Neural cell (in vitro differentiated cells): ENCODE results near the gene ARMC2.

Experiments used
- CTCF ChIP-seq: fragments of 450-650 bp; IDR thresholded peaks from 2 replicates; pipeline ENCODE4 v1.5.1; 2014; ENCODE audit warnings: antibody characterized with exemption, mild to moderate bottlenecking, moderate library complexity; ENCODE audit not compliant: poor library complexity, severe bottlenecking
- EP300 ChIP-seq: fragments of 450-650 bp; conservative IDR thresholded peaks from 2 replicates; pipeline ENCODE4 v1.6.1; 2014; ENCODE audit warnings: antibody characterized with exemption, mild to moderate bottlenecking, moderate library complexity; ENCODE audit not compliant: poor library complexity, severe bottlenecking
- MXI1 ChIP-seq: fragments of 450-650 bp; conservative IDR thresholded peaks from 2 replicates; pipeline ENCODE4 v1.6.1; 2014; ENCODE audit warnings: antibody characterized with exemption, mild to moderate bottlenecking; ENCODE audit not compliant: poor library complexity, severe bottlenecking
- POLR2AphosphoS5 ChIP-seq: IDR thresholded peaks from 2 replicates; pipeline ENCODE4 v1.6.1; 2012
- RAD21 ChIP-seq: fragments of 450-650 bp; conservative IDR thresholded peaks from 2 replicates; pipeline ENCODE4 v1.6.1; 2014; ENCODE audit warnings: antibody characterized with exemption, mild to moderate bottlenecking, moderate library complexity
- REST ChIP-seq: IDR thresholded peaks from 2 replicates; pipeline ENCODE4 v1.6.1; 2012; ENCODE audit warnings: borderline replicate concordance
- TAF1 ChIP-seq: IDR thresholded peaks from 2 replicates; pipeline ENCODE4 v1.6.1; 2012; ENCODE audit warnings: low read depth

GRCh38 chr6:109009962-109010704 is 161.9 kb downstream of the ARMC2 start:
- no peak for TF ChIP-seq EP300
- TF ChIP-seq CTCF = no peak
- no peak for TF ChIP-seq REST
- TF ChIP-seq TAF1 = no peak
- TF ChIP-seq RAD21 = no peak
- no peak for TF ChIP-seq POLR2AphosphoS5
- TF ChIP-seq MXI1 = no peak
